GM10248 (cell line): Measurements from ENCODE around the gene TULP3.

Experiments used
- CTCF ChIA-PET: fragments of 300-600 bp; sonication (Branson Sonifier 250); formaldehyde crosslinking; extraction: SDS; loops from one replicate; lab custom pipeline; 2021; ENCODE audit warnings: antibody characterized with exemption; lab: Yijun Ruan, JAX
- POLR2A ChIA-PET: fragments of 350-650 bp; sonication (Branson Sonifier 250); formaldehyde crosslinking; extraction: SDS; loops from one replicate; lab custom pipeline; 2020; ENCODE audit warnings: antibody characterized with exemption; lab: Yijun Ruan, JAX
- DNase-seq: peaks from one replicate; pipeline ENCODE4 v3.0.0; 2012; ENCODE audit errors: extremely low spot score
- CTCF ChIP-seq: IDR thresholded peaks from 2 replicates; pipeline ENCODE4 v1.5.1; 2012; ENCODE audit warnings: mild to moderate bottlenecking, low read depth; ENCODE audit errors: extremely low read depth, missing control alignments, control extremely low read depth

The TULP3 gene

DNA sequence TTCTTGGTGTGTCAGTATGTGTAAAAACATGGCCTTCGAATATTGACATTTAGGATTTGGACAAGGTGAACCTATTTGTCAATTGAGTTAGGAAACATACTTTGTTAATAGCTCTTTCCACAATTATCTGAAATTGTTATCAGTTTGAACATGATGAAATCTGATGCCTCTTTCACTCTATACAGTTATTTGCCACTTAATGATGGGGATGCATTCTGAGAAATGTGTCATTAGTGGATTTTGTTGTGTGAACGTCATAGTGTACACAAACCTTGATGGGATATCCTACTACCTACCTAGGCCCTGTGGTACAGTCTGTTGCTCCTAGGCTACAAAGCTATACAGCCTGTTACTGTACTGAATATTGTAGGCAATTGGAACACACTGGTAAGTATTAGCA is 4.8 kb downstream of the TULP3 start:
- CTCF ChIA-PET: interaction anchor here (2.3 kb wide), 1 partner anchor 11 kb away, joined by 11 read pairs; no protein-coding TSS in a partner anchor
- POLR2A ChIA-PET: no interaction called here
- TF ChIP-seq CTCF: no peak

DNA sequence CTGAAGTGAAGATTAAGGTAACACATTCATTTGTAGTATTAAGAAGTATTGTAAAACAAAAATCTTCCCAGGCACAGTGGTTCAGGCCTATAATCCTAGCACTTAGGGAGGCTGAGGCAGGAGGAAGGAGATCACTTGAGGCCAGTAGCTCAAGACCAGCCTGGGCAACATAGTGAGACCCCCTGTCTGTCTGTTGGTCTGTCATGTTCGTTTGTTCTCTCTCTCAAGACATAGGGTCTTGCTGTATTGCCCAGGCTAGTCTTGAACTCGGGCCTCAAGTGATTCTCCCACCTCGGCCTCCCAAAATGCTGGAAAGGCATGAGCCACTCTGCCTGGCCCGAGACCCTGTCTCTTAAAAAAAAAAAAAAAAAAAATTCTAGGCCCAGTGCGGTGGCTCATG is 6.7 kb downstream of the TULP3 start:
- ChIA-PET POLR2A (no interaction called here), CTCF (no interaction called here)
- no peak for TF ChIP-seq CTCF
- no peak for DNase-seq

More for the DNA sequence above, 4.8 kb downstream of the TULP3 start:
- no peak for DNase-seq

- CTCF ChIA-PET: interaction anchor here (1.7 to 1.8 kb wide), 2 partner anchors 10 to 11 kb away, joined by 6 read pairs; no protein-coding TSS in a partner anchor
- no peak for DNase-seq
- POLR2A ChIA-PET: interaction anchor here (1.1 kb wide), 1 partner anchor 11 kb away, joined by 3 read pairs; no protein-coding TSS in a partner anchor
- no peak for TF ChIP-seq CTCF
Observed at GRCh38 chr12:2900642-2901041, 10.0 kb downstream of the TULP3 start.

DNA sequence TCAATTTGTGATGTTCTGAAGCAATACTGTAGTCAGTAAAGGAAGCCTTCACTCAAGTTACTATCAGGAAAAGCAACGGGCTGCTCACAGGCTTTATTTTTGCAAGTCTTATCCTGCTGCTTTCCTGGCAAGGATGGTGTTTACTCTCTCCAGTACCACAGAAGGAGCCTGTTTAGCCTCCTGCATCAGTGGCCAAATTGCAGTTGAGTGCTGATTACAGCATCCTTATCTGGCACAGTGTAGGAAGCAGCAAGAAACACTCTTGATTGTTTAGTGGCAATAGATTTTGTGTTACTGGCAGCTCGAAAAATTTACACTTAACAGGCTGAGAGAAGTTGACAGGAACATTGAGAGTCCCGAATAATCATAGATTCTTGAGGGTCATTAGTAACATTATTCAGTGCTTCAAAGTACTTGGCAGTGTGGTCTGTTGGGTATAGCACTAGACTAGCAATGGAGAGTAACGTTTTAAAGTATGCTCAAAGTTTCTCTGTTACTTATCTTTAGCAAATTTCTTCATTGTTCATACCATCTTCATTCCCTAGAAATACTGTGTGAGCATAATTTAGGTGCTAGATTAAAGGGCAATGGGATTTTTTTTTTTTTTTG is 11.7 kb downstream of the TULP3 start:
- DNase-seq: no peak
- TF ChIP-seq CTCF: no peak
- POLR2A ChIA-PET: no interaction called here
- CTCF ChIA-PET: no interaction called here

- DNase-seq: no peak
- POLR2A ChIA-PET: no interaction called here
- TF ChIP-seq CTCF: no peak
- CTCF ChIA-PET: no interaction called here
Observed at GRCh38 chr12:2904260-2904659, 13.6 kb downstream of the TULP3 start.

DNA sequence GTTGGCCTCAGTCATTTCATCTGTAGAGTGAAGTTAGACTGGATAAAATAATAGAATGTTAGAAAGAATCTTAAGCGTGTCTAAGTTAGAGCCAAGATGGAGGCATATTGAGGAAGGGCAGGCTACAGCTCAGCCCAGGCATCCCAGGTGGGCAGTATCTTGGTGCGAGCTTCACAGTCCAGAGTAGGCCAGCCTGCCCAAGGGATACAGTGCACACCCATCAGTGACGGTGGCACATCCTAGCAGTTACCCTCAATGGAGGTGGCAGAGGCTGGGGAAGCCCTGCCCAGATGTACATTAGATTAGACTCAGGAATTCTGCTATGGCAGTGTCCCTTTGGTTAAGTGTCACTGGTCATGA is 21.5 kb downstream of the TULP3 start:
- ChIA-PET POLR2A (interaction anchor here (0.9 kb wide), 1 partner anchor 12 kb away, joined by 3 read pairs; no protein-coding TSS in a partner anchor), CTCF (interaction anchor here (1.3 to 2.5 kb wide), 2 partner anchors 12 to 33 kb away, joined by 6 to 10 read pairs; no protein-coding TSS in a partner anchor)
- TF ChIP-seq CTCF: no peak
- DNase-seq: no peak
